Activated CD4-positive, alpha-beta T cell treated with anti-CD3 and anti-CD28 coated beads, Interleukin-2, amount 10 ng/mL, durations not matched to agents 7 days and 5 days (primary cell): ENCODE data around the gene ACOXL. TPM values are rescaled to one million over a fixed set of nuclear protein-coding genes. Genes with fewer than 3 reads are reported as not detected.

ENCODE experiments used
- CTCF ChIA-PET: fragments of 350-600 bp; sonication (Branson Sonifier 250); formaldehyde crosslinking; loops from one replicate; lab custom pipeline; 2021; ENCODE audit warnings: antibody characterized with exemption; lab: Charles Lee
- POLR2A ChIA-PET: fragments of 350-600 bp; sonication (Branson Sonifier 250); formaldehyde crosslinking; loops from one replicate; lab custom pipeline; 2021; ENCODE audit warnings: antibody characterized with exemption; lab: Charles Lee
- DNase-seq: peaks from one replicate; pipeline ENCODE4 v3.0.0-alpha.2; 2020
- H3K27ac Mint-ChIP-seq: one replicate; pipeline ENCODE4 v1.8.0; 2021; ENCODE audit warnings: mild to moderate bottlenecking, moderate library complexity, mixed read lengths
- H3K27me3 Mint-ChIP-seq: one replicate; pipeline ENCODE4 v1.8.0; 2021; ENCODE audit warnings: mixed read lengths
- H3K36me3 Mint-ChIP-seq: one replicate; pipeline ENCODE4 v1.8.0; 2021; ENCODE audit warnings: low read depth, mixed read lengths
- H3K4me1 Mint-ChIP-seq: one replicate; pipeline ENCODE4 v1.8.0; 2021; ENCODE audit warnings: mixed read lengths
- H3K4me3 Mint-ChIP-seq: one replicate; pipeline ENCODE4 v1.8.0; 2021; ENCODE audit warnings: mild to moderate bottlenecking, moderate library complexity, mixed read lengths
- H3K9me3 Mint-ChIP-seq: one replicate; pipeline ENCODE4 v1.8.0; 2021; ENCODE audit warnings: mixed read lengths
- total RNA-seq, 2 experiments: library from RNA; stranded (reverse); gene quantifications; one replicate each; pipeline ENCODE4 v1.2.3, GENCODE V29; 2021

The ACOXL gene
- total RNA-seq, 2 experiments from 2014 or later = 0.15 TPM; not detected in 1

DNA sequence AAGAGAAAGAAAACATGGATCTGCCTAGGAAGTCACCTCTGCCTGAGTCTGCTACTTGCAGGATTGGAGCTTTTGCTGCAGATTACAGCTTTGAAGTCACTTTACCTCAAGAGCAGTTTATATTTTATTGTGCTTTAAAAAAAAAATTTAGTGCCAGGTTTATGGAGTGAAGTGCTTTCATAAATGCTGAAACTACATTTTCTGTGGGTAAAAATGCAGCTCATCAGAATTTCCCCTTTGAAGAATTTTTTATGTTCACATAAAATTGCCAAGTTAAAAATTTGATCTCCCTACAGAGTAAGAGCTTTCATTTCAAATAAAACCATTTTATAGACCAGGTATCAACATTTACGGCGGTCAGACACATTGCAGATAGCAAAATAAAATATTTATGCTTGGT, 413.6 kb downstream of the ACOXL start:
- Mint-ChIP-seq H3K4me1 (peaks cover 20% of the 10 kb centered on the region), H3K9me3 (no peaks in the 10 kb centered on the region), H3K27me3 (peaks cover 3% of the 10 kb centered on the region), H3K36me3 (peaks cover 9% of the 10 kb centered on the region), H3K27ac (no peak overlapping the region), H3K4me3 (no peak overlapping the region)
- DNase-seq = no peak
- POLR2A ChIA-PET = no interaction called here
- CTCF ChIA-PET = no interaction called here

DNA sequence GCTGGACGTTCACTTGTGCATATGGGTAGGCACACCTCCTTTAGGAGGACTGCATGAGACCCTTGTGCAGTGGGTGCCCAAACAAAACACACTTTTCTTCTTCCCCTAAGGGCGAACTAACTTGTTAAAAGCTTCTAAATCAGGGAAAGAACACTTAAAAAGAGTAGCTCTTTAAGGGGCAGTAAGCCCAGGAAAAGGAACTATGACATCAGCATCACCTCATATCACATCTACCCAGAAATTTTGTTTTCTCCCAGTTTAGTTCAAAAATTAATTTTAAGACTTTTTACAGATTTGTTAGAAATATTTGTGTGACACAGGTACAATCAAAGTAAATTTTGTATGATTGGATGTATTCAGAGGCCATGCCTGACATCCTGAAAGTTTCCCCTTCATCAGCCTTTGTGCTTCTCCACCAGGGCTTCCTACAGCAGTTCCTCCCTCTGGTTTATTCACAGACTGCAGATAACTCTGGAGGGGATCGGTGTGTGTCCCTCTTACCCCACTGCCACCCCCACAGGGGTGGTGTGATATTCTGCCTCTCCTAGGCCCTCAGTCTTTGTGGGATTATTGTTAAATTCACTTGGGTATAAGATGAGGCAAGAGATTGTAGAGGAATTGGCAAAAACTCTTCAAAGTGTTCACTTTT, 416.0 kb downstream of the ACOXL start:
- Mint-ChIP-seq H3K27me3 (peaks cover 3% of the 10 kb centered on the region), H3K4me3 (no peak overlapping the region), H3K9me3 (no peaks in the 10 kb centered on the region), H3K4me1 (peaks cover 9% of the 10 kb centered on the region), H3K36me3 (peaks cover 19% of the 10 kb centered on the region), H3K27ac (no peak overlapping the region)
- DNase-seq = no peak
- ChIA-PET POLR2A (no interaction called here), CTCF (interaction anchor here (1.1 kb wide), 1 partner anchor 42 kb away, joined by 3 read pairs; no protein-coding TSS in a partner anchor)

DNA sequence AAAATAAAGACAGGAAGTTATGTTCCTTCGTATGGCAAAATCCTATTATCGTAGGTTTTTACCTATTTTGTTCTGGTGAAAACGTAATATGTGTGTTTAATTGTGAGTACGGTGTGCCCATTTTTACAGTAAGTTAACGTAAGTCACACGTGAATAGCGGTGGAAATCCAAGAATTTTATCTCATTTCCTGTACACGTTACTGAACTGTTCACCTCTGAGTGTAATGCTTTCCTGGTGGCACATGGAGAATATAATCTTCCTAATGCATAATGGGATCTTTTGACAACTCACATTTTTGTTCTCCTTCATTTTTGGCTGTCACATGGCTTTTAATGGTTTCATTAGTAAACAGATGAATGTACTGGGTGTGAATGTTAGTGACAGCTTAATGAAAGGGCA, 416.6 kb downstream of the ACOXL start:
- Mint-ChIP-seq H3K27ac (no peak overlapping the region), H3K4me3 (no peak overlapping the region), H3K9me3 (no peaks in the 10 kb centered on the region), H3K36me3 (peaks cover 21% of the 10 kb centered on the region), H3K27me3 (peaks cover 3% of the 10 kb centered on the region), H3K4me1 (peaks cover 9% of the 10 kb centered on the region)
- ChIA-PET POLR2A (no interaction called here), CTCF (interaction anchor here (1.1 kb wide), 1 partner anchor 9 kb away, joined by 4 read pairs; no protein-coding TSS in a partner anchor)
- no peak for DNase-seq

DNA sequence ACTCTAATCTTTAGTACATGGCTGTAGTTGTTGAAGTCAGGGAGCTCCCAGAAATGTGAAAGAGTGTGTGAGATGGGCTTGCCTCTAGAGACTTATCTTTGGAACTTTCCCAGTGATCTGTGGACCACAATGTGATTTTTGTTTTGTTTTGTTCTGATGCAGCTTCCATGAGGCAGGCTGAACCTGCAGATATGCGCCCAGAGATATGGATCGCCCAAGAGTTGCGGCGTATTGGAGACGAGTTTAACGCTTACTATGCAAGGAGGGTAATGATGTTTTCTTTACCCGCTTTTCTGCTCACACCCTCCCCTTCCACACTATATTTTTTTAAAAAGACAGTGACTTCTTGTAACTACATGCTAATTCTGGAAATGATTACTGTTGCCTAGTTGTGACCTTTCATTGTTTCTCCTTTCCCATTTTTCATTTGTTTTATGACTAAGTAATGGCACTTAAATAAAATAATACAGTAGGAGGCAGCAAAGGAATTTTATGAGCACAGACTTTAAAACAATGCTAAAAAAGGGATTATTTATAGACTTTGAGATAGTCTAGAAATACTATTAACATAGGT, 417.6 kb downstream of the ACOXL start:
- Mint-ChIP-seq H3K4me1 (peaks cover 6% of the 10 kb centered on the region), H3K36me3 (peaks cover 19% of the 10 kb centered on the region)

DNA sequence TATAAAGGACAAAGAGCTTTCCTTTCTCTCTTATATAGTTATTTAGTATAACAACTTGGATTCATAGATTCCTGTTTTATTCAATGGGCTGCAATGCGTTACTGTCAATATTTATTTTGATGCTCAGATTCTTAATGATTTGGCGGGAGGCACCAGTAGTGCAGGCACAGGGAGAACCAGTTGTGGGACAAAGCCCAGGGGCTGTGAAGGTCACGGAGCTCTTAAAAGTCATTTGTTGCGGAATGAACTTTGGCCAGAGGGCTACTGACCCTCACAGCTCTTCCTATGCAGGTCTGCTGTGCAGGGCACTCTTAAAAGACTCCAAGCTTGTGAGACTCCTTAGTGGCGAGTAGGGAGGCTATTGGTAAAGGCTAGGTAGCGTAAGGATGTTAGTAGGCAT, 422.4 kb downstream of the ACOXL start:
- H3K27ac Mint-ChIP-seq = no peak overlapping the region
- no peaks in the 10 kb centered on the region for H3K27me3 Mint-ChIP-seq
- no peak overlapping the region for H3K4me3 Mint-ChIP-seq
- ChIA-PET POLR2A (no interaction called here), CTCF (interaction anchor here (1.0 kb wide), 1 partner anchor 27 kb away, joined by 3 read pairs; no protein-coding TSS in a partner anchor)
- no peaks in the 10 kb centered on the region for H3K9me3 Mint-ChIP-seq
- H3K4me1 Mint-ChIP-seq = peaks cover 19% of the 10 kb centered on the region
- DNase-seq = no peak
- H3K36me3 Mint-ChIP-seq = peaks cover 26% of the 10 kb centered on the region

More for the DNA sequence above, 417.6 kb downstream of the ACOXL start:
- CTCF ChIA-PET = interaction anchor here (0.9 to 1.1 kb wide), 2 partner anchors 10 to 12 kb away, joined by 3 to 4 read pairs; no protein-coding TSS in a partner anchor
- DNase-seq = no peak
- POLR2A ChIA-PET = no interaction called here
- no peak overlapping the region for H3K27ac Mint-ChIP-seq
- no peaks in the 10 kb centered on the region for H3K9me3 Mint-ChIP-seq
- H3K4me3 Mint-ChIP-seq = no peak overlapping the region
- H3K27me3 Mint-ChIP-seq = peaks cover under 1% of the 10 kb centered on the region

DNA sequence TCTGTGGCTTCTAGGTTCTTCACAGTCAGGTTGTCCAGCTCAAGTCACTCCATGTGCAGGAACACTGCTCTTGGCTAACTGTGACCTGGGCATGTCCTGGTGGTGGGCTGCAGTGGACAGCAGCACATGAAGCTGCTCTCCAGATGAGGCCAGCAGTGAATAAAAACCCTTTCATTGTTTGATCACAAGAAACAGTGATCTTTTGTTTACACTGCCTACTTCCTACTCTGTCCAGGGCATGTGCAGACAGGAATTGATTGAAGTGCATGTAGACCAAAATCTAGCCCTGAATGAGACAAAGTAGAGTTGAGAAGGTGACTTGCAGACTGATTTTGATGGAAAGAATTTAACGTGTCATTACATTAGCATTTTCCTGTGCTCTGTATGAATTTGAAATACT, 423.2 kb downstream of the ACOXL start:
- Mint-ChIP-seq H3K4me1 (peaks cover 25% of the 10 kb centered on the region), H3K27me3 (no peaks in the 10 kb centered on the region), H3K36me3 (peaks cover 22% of the 10 kb centered on the region), H3K9me3 (no peaks in the 10 kb centered on the region), H3K27ac (no peak overlapping the region), H3K4me3 (no peak overlapping the region)
- ChIA-PET POLR2A (no interaction called here), CTCF (interaction anchor here (1.0 kb wide), 2 partner anchors 17 to 28 kb away, joined by 3 read pairs; no protein-coding TSS in a partner anchor)
- no peak for DNase-seq

DNA sequence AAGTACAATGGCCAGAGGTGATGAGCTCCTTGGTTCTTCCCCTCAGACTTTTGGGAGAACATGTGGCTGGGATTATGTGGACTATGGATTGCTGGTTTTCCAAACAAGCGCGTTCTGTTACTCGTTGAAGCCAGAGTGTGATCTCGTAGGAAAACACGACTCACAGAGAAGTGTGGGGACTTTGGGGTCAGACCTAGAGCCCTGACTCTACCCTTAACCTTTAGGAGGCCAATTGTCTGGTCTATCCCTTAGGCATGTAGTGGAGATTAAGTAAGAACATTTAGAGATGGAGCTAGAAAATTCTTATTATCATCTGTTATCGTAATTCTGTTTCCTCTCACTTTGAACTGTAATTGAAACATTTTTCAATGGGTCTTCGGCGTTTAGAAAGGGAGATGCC, 424.2 kb downstream of the ACOXL start:
- H3K4me3 Mint-ChIP-seq = no peak overlapping the region
- ChIA-PET POLR2A (no interaction called here), CTCF (interaction anchor here (1.0 kb wide), 1 partner anchor 18 kb away, joined by 3 read pairs; no protein-coding TSS in a partner anchor)
- DNase-seq = no peak
- peaks cover 15% of the 10 kb centered on the region for H3K36me3 Mint-ChIP-seq
- H3K9me3 Mint-ChIP-seq = no peaks in the 10 kb centered on the region
- no peaks in the 10 kb centered on the region for H3K27me3 Mint-ChIP-seq
- peaks cover 25% of the 10 kb centered on the region for H3K4me1 Mint-ChIP-seq
- peak overlapping the region; percentile 52 for H3K27ac Mint-ChIP-seq

DNA sequence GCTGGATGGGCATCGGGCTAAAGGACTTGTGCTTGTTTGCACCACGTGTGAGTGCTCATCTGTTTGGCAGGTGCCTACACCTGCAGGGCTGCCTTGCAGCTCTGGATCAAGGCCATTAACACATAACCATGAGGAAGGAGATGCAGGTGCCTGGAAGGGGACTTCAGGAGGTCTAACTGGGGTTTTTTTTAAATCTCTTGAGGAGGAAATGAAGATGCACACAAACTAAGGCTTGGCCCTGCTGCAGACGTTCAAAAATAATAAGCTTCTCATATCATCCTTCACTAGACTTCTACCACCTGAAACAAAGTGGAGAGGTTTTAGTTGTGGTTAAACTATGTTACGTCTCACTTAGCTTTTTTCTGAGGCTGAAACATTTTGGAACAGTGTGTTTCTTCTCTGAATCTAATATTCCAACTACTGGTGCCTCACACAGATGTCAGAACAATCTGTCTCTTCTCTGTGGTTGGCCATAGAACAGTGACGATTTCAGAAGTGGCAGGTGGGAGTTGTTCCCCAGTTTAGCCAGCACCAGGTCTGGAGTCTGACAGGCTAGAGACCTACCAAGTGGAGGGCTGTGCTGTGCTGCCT, 424.8 kb downstream of the ACOXL start:
- POLR2A ChIA-PET = no interaction called here
- Mint-ChIP-seq H3K27me3 (no peaks in the 10 kb centered on the region), H3K4me1 (peaks cover 25% of the 10 kb centered on the region), H3K4me3 (no peak overlapping the region), H3K36me3 (peaks cover 11% of the 10 kb centered on the region), H3K27ac (peak overlapping the region; percentile 37), H3K9me3 (no peaks in the 10 kb centered on the region)
- CTCF ChIA-PET = interaction anchor here (1.0 to 1.7 kb wide), 2 partner anchors 13 to 33 kb away, joined by 4 to 5 read pairs; no protein-coding TSS in a partner anchor
- no peak for DNase-seq

DNA sequence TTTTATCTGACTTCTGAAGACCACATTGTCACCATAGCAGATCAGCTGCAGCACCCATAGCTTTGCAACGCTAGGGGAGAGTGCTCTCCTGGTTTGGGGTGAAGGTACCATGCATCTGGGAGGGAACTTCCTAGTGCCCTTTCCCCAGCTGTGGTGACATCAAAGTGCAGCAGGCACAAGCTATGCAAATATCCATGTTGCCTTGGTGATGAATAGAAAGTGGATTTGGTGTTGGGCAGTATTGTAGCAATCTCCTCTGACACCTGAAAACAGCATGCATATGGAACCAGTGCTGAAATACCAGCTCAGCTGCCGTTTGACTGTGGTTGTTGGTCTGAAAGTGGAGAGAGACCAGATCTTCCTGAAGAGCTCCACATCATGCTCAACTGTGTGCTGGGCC, 425.4 kb downstream of the ACOXL start:
- Mint-ChIP-seq H3K27me3 (no peaks in the 10 kb centered on the region), H3K36me3 (peaks cover 15% of the 10 kb centered on the region), H3K27ac (no peak overlapping the region), H3K4me1 (peaks cover 30% of the 10 kb centered on the region), H3K4me3 (no peak overlapping the region), H3K9me3 (no peaks in the 10 kb centered on the region)
- POLR2A ChIA-PET = no interaction called here
- CTCF ChIA-PET = interaction anchor here (1.0 to 1.7 kb wide), 2 partner anchors 14 to 33 kb away, joined by 4 to 5 read pairs; no protein-coding TSS in a partner anchor
- no peak for DNase-seq

DNA sequence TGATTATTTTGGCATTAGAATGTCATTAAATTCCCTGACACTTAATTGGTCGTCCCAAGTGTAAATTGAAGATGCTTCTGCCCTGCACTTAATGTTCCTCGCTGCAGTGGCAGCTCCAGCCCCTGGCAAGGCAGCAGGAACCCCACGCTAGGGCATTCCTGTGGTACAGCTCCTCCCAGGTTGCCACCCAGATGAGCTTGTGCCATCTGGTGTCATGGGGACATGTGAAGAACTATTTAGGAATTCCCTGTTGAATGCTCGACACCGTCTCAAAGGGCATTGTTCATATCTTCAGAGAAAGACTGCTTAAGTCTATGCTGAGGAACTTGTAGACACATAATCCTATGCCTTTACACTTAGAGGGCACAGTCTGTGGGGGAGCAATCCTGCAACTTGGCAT, 427.3 kb downstream of the ACOXL start:
- Mint-ChIP-seq H3K27ac (no peak overlapping the region), H3K27me3 (peaks cover 2% of the 10 kb centered on the region), H3K4me3 (no peak overlapping the region), H3K4me1 (peaks cover 37% of the 10 kb centered on the region), H3K36me3 (peaks cover 19% of the 10 kb centered on the region), H3K9me3 (no peaks in the 10 kb centered on the region)
- POLR2A ChIA-PET = no interaction called here
- DNase-seq = no peak
- CTCF ChIA-PET = no interaction called here

DNA sequence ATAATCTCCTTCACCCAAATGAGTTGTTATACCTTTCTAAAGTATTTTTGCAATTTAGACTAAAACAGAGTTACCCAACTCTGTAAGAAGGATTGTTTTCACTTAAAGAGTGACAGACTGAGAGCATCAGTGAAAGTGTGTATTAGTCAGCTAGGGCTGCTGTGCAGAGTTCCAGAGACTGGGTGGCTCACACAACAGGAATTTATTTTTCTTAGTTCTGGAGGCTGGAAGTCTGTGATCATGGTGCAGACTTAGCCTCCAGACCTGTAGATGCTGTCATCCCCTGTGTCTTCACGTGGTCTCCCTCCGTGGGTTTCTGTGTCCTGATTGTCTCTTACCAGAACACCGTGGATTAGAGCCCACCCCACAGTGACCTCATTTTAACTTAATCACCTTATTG, 428.4 kb downstream of the ACOXL start:
- peaks cover 34% of the 10 kb centered on the region for H3K4me1 Mint-ChIP-seq
- POLR2A ChIA-PET = no interaction called here
- no peaks in the 10 kb centered on the region for H3K9me3 Mint-ChIP-seq
- peaks cover 2% of the 10 kb centered on the region for H3K27me3 Mint-ChIP-seq
- no peak for DNase-seq
- CTCF ChIA-PET = no interaction called here
- H3K36me3 Mint-ChIP-seq = peaks cover 25% of the 10 kb centered on the region
- H3K4me3 Mint-ChIP-seq = no peak overlapping the region
- no peak overlapping the region for H3K27ac Mint-ChIP-seq

DNA sequence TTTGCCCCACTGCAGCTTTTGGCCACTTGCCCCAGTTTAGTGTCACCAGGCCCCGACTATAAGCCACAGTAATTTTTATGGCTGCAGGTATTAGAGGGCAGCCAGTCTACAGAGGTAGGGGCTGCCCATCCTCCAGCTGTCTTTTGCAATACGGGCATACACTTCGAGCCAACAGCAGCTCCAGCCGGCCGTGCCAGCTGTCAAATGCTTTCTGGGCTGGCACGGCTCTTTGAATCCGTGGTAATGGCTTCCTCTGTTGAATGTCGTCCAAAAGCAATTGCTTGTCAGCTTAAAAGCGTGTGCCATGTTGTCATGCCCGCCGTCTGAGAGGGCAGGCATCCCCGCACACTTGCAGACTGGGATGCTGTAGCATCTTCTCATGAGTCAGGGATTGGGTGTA, 429.6 kb downstream of the ACOXL start:
- Mint-ChIP-seq H3K4me1 (peaks cover 29% of the 10 kb centered on the region), H3K4me3 (no peak overlapping the region), H3K36me3 (peaks cover 20% of the 10 kb centered on the region), H3K27ac (no peak overlapping the region), H3K9me3 (no peaks in the 10 kb centered on the region), H3K27me3 (peaks cover 2% of the 10 kb centered on the region)
- POLR2A ChIA-PET = no interaction called here
- no peak for DNase-seq
- CTCF ChIA-PET = interaction anchor here (0.8 to 1.9 kb wide), 2 partner anchors 12 kb away, joined by 3 read pairs; no protein-coding TSS in a partner anchor
